Mesenchymal stem cell (in vitro differentiated cells and primary cell): ENCODE data around the gene HAUS1.

Experiments used
- DNase-seq: peaks from one replicate; pipeline ENCODE4 v3.0.0-alpha.2; 2013
- H2AFZ ChIP-seq: one replicate; pipeline ENCODE4 v1.6.1; 2013; ENCODE audit warnings: low read depth, mild to moderate bottlenecking, control low read depth, inconsistent platforms, low read length, moderate library complexity
- H2AK5ac ChIP-seq: 2 replicates; pipeline ENCODE4 v1.6.1; 2013; ENCODE audit warnings: low read length, moderate library complexity, mild to moderate bottlenecking, inconsistent platforms; ENCODE audit not compliant: severe bottlenecking
- H2BK120ac ChIP-seq: one replicate; pipeline ENCODE4 v1.6.1; 2013; ENCODE audit warnings: low read depth, mild to moderate bottlenecking, inconsistent platforms, low read length, moderate library complexity
- H2BK12ac ChIP-seq, 2 experiments: one replicate each; pipeline ENCODE4 v1.6.1; 2013; ENCODE audit warnings: inconsistent platforms in 2 of 2, low read length in 2 of 2, mild to moderate bottlenecking in 2 of 2, moderate library complexity in 2 of 2, control low read depth in 1 of 2
- H2BK15ac ChIP-seq: one replicate; pipeline ENCODE4 v1.6.1; 2013; ENCODE audit warnings: mild to moderate bottlenecking, low read depth, inconsistent platforms; ENCODE audit not compliant: poor library complexity, severe bottlenecking
- H2BK5ac ChIP-seq: 2 replicates; pipeline ENCODE4 v1.6.1; 2013; ENCODE audit warnings: low read depth, mild to moderate bottlenecking, low read length, control low read depth, inconsistent platforms; ENCODE audit not compliant: poor library complexity, severe bottlenecking
- H3K14ac ChIP-seq, 2 experiments: one replicate each; pipeline ENCODE4 v1.6.1; 2013; ENCODE audit warnings: inconsistent platforms in 2 of 2, low read length in 2 of 2, control low read depth in 1 of 2, mild to moderate bottlenecking in 1 of 2, moderate library complexity in 1 of 2
- H3K18ac ChIP-seq, 2 experiments: one replicate each; pipeline ENCODE4 v1.6.1; 2013; ENCODE audit warnings: inconsistent platforms in 2 of 2, low read length in 2 of 2, control low read depth in 1 of 2, low read depth in 1 of 2, mild to moderate bottlenecking in 1 of 2
- H3K23ac ChIP-seq, 2 experiments: one replicate each; pipeline ENCODE4 v1.6.1; 2013; ENCODE audit warnings: inconsistent platforms in 2 of 2, low read length in 2 of 2, mild to moderate bottlenecking in 2 of 2, moderate library complexity in 2 of 2, control low read depth in 1 of 2
- H3K27ac ChIP-seq: 2 replicates; pipeline ENCODE4 v1.5.1; 2013; ENCODE audit warnings: mild to moderate bottlenecking, moderate library complexity, low read length, control low read depth, inconsistent platforms; ENCODE audit not compliant: poor library complexity, severe bottlenecking
- H3K27me3 ChIP-seq, 2 experiments: 2 replicates each; pipeline versions ENCODE4 v1.6.1 to v1.7.0; 2013; ENCODE audit warnings: low read length in 2 of 2, mild to moderate bottlenecking in 2 of 2, moderate library complexity in 2 of 2, control low read depth in 1 of 2, inconsistent platforms in 1 of 2; ENCODE audit not compliant: control insufficient read depth in 1 of 2, insufficient read depth in 1 of 2
- H3K36me3 ChIP-seq, 2 experiments: 2 replicates each; pipeline versions ENCODE4 v1.6.1 to v1.7.0; 2013; ENCODE audit warnings: low read length in 2 of 2, control low read depth in 1 of 2, inconsistent platforms in 1 of 2, low read depth in 1 of 2, mild to moderate bottlenecking in 1 of 2; ENCODE audit not compliant: insufficient read depth in 2 of 2, control insufficient read depth in 1 of 2
- H3K4ac ChIP-seq, 2 experiments: one replicate each; pipeline ENCODE4 v1.6.1; 2013; ENCODE audit warnings: inconsistent platforms in 2 of 2, low read length in 2 of 2, mild to moderate bottlenecking in 2 of 2, moderate library complexity in 2 of 2, control low read depth in 1 of 2, low read depth in 1 of 2
- H3K4me1 ChIP-seq: 2 replicates; pipeline ENCODE4 v1.6.1; 2013; ENCODE audit warnings: low read depth, low read length, control low read depth; ENCODE audit not compliant: control insufficient read depth, insufficient read depth
- H3K4me2 ChIP-seq: 2 replicates; pipeline ENCODE4 v1.6.1; 2013; ENCODE audit warnings: low read length, mild to moderate bottlenecking, inconsistent platforms; ENCODE audit not compliant: poor library complexity, severe bottlenecking
- H3K4me3 ChIP-seq, 2 experiments: 2 replicates each; pipeline versions ENCODE4 v1.5.1 to v1.7.0; 2013; ENCODE audit warnings: low read length in 2 of 2, mild to moderate bottlenecking in 2 of 2, control low read depth in 1 of 2, low read depth in 1 of 2; ENCODE audit not compliant: insufficient read depth in 1 of 2
- H3K79me1 ChIP-seq: replicated peaks from 2 replicates; pipeline ENCODE4 v1.6.1; 2013; ENCODE audit warnings: mild to moderate bottlenecking, control low read depth, low read length, inconsistent platforms; ENCODE audit not compliant: poor library complexity, severe bottlenecking
- H3K9ac ChIP-seq: 2 replicates; pipeline ENCODE4 v1.7.0; 2013; ENCODE audit warnings: mild to moderate bottlenecking, low read length, moderate library complexity
- H3K9me3 ChIP-seq: 2 replicates; pipeline ENCODE4 v1.7.0; 2013; ENCODE audit warnings: mild to moderate bottlenecking, low read length; ENCODE audit not compliant: control insufficient read depth
- H4K8ac ChIP-seq: one replicate; pipeline ENCODE4 v1.6.1; 2013; ENCODE audit warnings: inconsistent platforms, mild to moderate bottlenecking, low read length, moderate library complexity
- H4K91ac ChIP-seq: one replicate; pipeline ENCODE4 v1.6.1; 2013; ENCODE audit warnings: mild to moderate bottlenecking, low read length, inconsistent platforms
- WGBS: methylation state at CpG from one replicate; pipeline ENCODE4 v1.1.7; 2013; ENCODE audit warnings: mixed read lengths; 5-methylcytosine and 5-hydroxymethylcytosine counted together

The HAUS1 gene

GRCh38 chr18:46152808-46153617, 48.8 kb downstream of the HAUS1 start:
- no peaks in the 10 kb centered on the region for H3K36me3 ChIP-seq
- no peak overlapping the region for H2BK15ac ChIP-seq
- no peak overlapping the region for H2AFZ ChIP-seq
- H3K27me3 ChIP-seq, result no peaks in the 10 kb centered on the region
- WGBS, result 43% methylated on average over 7 of the region's 8 CpGs
- no peaks in the 10 kb centered on the region for H3K79me1 ChIP-seq
- DNase-seq, result no peak
- no peak overlapping the region for H3K14ac ChIP-seq
- H3K4ac ChIP-seq, result peak overlapping the region in 1 of 2 experiments; percentile 29
- peak overlapping the region; percentile 15 for H3K9ac ChIP-seq
- no peak overlapping the region for H2BK12ac ChIP-seq
- peak overlapping the region; percentile 18 for H4K91ac ChIP-seq
- no peaks in the 10 kb centered on the region for H3K9me3 ChIP-seq
- peak overlapping the region; percentile 19 for H2AK5ac ChIP-seq
- H3K4me2 ChIP-seq, result peak overlapping the region; percentile 30
- peak overlapping the region in 1 of 2 experiments; percentile 53 for H3K4me3 ChIP-seq
- H2BK5ac ChIP-seq, result no peak overlapping the region
- peaks cover 17% of the 10 kb centered on the region for H3K4me1 ChIP-seq
- no peak overlapping the region for H4K8ac ChIP-seq
- H2BK120ac ChIP-seq, result no peak overlapping the region
- H3K27ac ChIP-seq, result peak overlapping the region; percentile 16
- H3K23ac ChIP-seq, result no peak overlapping the region
- no peak overlapping the region for H3K18ac ChIP-seq

GRCh38 chr18:46155641-46156051, 51.5 kb downstream of the HAUS1 start:
- Histone ChIP-seq H3K4me3 (no peak overlapping the region), H2BK5ac (no peak overlapping the region), H3K9me3 (no peaks in the 10 kb centered on the region), H2BK12ac (no peak overlapping the region), H3K14ac (no peak overlapping the region), H3K18ac (no peak overlapping the region), H3K4me2 (no peak overlapping the region), H3K4ac (no peak overlapping the region), H3K9ac (no peak overlapping the region), H3K27ac (peak overlapping the region; percentile 83), H3K79me1 (no peaks in the 10 kb centered on the region), H4K8ac (no peak overlapping the region), H2BK15ac (no peak overlapping the region), H3K36me3 (no peaks in the 10 kb centered on the region), H2AK5ac (no peak overlapping the region), H2AFZ (no peak overlapping the region), H2BK120ac (no peak overlapping the region), H3K4me1 (peaks cover 17% of the 10 kb centered on the region), H4K91ac (no peak overlapping the region), H3K23ac (no peak overlapping the region), H3K27me3 (no peaks in the 10 kb centered on the region)
- DNase-seq, result peak; percentile 69
- WGBS, result 61% methylated on average over 2 of the region's 2 CpGs

DNA sequence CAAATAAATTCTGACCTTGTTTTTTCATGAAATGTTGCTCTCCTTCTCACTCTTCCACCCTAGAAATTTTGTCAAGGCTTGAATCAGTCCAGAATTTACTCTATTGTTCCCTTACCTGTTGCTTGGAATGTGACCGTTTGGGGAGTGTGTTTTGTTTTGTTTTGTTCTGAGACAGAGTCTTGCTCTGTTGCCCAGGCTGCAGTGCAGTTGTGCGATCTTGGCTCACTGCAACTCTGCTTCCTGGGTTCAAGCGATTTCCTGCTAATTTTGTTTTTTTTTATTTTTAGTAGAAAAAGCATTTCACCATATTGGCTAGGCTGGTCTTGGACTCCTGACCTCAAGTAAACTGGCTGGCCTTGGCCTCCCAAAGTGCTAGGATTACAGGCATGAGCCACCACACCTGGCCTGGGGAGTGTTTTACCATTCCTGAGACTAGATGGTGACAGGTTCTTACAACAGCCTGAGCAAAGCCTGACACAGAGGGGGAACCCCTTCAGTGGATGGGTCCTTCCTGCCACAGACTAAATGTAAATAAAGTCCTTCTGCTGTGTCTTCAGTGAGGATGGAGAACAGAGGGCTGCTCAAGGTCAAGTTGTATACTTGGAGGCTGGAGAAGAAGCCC, 52.0 kb downstream of the HAUS1 start:
- Histone ChIP-seq H3K4me3 (no peak overlapping the region), H2BK12ac (no peak overlapping the region), H3K23ac (no peak overlapping the region), H3K14ac (no peak overlapping the region), H4K8ac (no peak overlapping the region), H3K36me3 (no peaks in the 10 kb centered on the region), H3K9me3 (no peaks in the 10 kb centered on the region), H3K27me3 (no peaks in the 10 kb centered on the region), H2BK120ac (no peak overlapping the region), H3K9ac (no peak overlapping the region), H2AFZ (no peak overlapping the region), H3K27ac (peak overlapping the region; percentile 83), H3K4me1 (peaks cover 17% of the 10 kb centered on the region), H3K18ac (no peak overlapping the region), H2AK5ac (peak overlapping the region; percentile 63), H2BK5ac (no peak overlapping the region), H3K4me2 (no peak overlapping the region), H3K79me1 (no peaks in the 10 kb centered on the region), H2BK15ac (no peak overlapping the region), H3K4ac (no peak overlapping the region), H4K91ac (no peak overlapping the region)
- no peak for DNase-seq
- WGBS, result 73% methylated on average over 2 of the region's 3 CpGs

- 95% methylated on average over 3 of the region's 3 CpGs for WGBS
- no peak overlapping the region for H4K91ac ChIP-seq
- H3K14ac ChIP-seq, result no peak overlapping the region
- peaks cover 17% of the 10 kb centered on the region for H3K4me1 ChIP-seq
- no peaks in the 10 kb centered on the region for H3K36me3 ChIP-seq
- no peak overlapping the region for H2BK120ac ChIP-seq
- no peak overlapping the region for H3K4me3 ChIP-seq
- H3K4me2 ChIP-seq, result no peak overlapping the region
- no peak overlapping the region for H2BK5ac ChIP-seq
- no peak overlapping the region for H3K27ac ChIP-seq
- no peak overlapping the region for H4K8ac ChIP-seq
- no peak overlapping the region for H2AFZ ChIP-seq
- H2BK12ac ChIP-seq, result no peak overlapping the region
- H3K9ac ChIP-seq, result no peak overlapping the region
- no peak overlapping the region for H2BK15ac ChIP-seq
- peak overlapping the region; percentile 37 for H2AK5ac ChIP-seq
- no peaks in the 10 kb centered on the region for H3K79me1 ChIP-seq
- H3K4ac ChIP-seq, result no peak overlapping the region
- H3K18ac ChIP-seq, result no peak overlapping the region
- H3K9me3 ChIP-seq, result no peaks in the 10 kb centered on the region
- no peak for DNase-seq
- H3K23ac ChIP-seq, result no peak overlapping the region
- H3K27me3 ChIP-seq, result no peaks in the 10 kb centered on the region
Observed at GRCh38 chr18:46156843-46157242, 52.7 kb downstream of the HAUS1 start.
